SK-N-SH treated with all-trans-retinoic acid at 6 μM for 48 hours (cell line): ENCODE measurements around the gene CCDC187.

Experiments
- ARNTL ChIP-seq: fragments of 450-650 bp; formaldehyde crosslinking; IDR thresholded peaks from 2 replicates; pipeline ENCODE4 v1.5.0; 2020; ENCODE audit warnings: low read depth, mild to moderate bottlenecking, moderate library complexity, borderline replicate concordance
- CREB5 ChIP-seq: fragments of 250-450 bp; sonication (Bioruptor Pico); IDR thresholded peaks from 2 replicates; pipeline ENCODE4 v1.5.1; 2020; ENCODE audit warnings: low read depth, mild to moderate bottlenecking, moderate library complexity
- GLIS3 ChIP-seq: fragments of 250-450 bp; sonication (Bioruptor Pico); IDR thresholded peaks from 2 replicates; pipeline ENCODE4 v1.5.0; 2020; ENCODE audit warnings: mild to moderate bottlenecking, moderate library complexity
- OSR1 ChIP-seq: fragments of 250-450 bp; sonication (Bioruptor Pico); IDR thresholded peaks from 2 replicates; pipeline ENCODE4 v1.8.0; 2022; ENCODE audit warnings: moderate library complexity, mild to moderate bottlenecking, inconsistent platforms
- PATZ1 ChIP-seq: fragments of 250-450 bp; sonication (Bioruptor Pico); IDR thresholded peaks from 2 replicates; pipeline ENCODE4 v1.8.0; 2020; ENCODE audit warnings: mild to moderate bottlenecking, moderate library complexity, borderline replicate concordance
- POU6F1 ChIP-seq: fragments of 250-450 bp; sonication (Bioruptor Pico); IDR thresholded peaks from 2 replicates; pipeline ENCODE4 v1.8.0; 2021; ENCODE audit warnings: low read depth, mild to moderate bottlenecking, moderate library complexity, borderline replicate concordance
- RARB ChIP-seq: fragments of 250-450 bp; sonication (Bioruptor Pico); IDR thresholded peaks from 2 replicates; pipeline ENCODE4 v1.8.0; 2021; ENCODE audit warnings: mild to moderate bottlenecking, moderate library complexity
- TCF4 ChIP-seq: fragments of 250-450 bp; sonication (Bioruptor Pico); IDR thresholded peaks from 2 replicates; pipeline ENCODE4 v1.8.0; 2021; ENCODE audit warnings: mild to moderate bottlenecking, moderate library complexity, borderline replicate concordance
- TOX ChIP-seq: fragments of 250-450 bp; sonication (Bioruptor Pico); IDR thresholded peaks from 2 replicates; pipeline ENCODE4 v1.8.0; 2021; ENCODE audit warnings: mild to moderate bottlenecking, moderate library complexity, borderline replicate concordance
- ZFP3 ChIP-seq: fragments of 250-450 bp; sonication (Bioruptor Pico); IDR thresholded peaks from 2 replicates; pipeline ENCODE4 v1.5.0; 2020; ENCODE audit warnings: mild to moderate bottlenecking, moderate library complexity
- ZFP30 ChIP-seq: fragments of 450-650 bp; formaldehyde crosslinking; IDR thresholded peaks from 2 replicates; pipeline ENCODE4 v1.5.0; 2022; ENCODE audit warnings: mild to moderate bottlenecking, moderate library complexity
- ZNF8 ChIP-seq: fragments of 450-650 bp; formaldehyde crosslinking; IDR thresholded peaks from 2 replicates; pipeline ENCODE4 v1.5.0; 2020; ENCODE audit warnings: mild to moderate bottlenecking, moderate library complexity

DNA sequence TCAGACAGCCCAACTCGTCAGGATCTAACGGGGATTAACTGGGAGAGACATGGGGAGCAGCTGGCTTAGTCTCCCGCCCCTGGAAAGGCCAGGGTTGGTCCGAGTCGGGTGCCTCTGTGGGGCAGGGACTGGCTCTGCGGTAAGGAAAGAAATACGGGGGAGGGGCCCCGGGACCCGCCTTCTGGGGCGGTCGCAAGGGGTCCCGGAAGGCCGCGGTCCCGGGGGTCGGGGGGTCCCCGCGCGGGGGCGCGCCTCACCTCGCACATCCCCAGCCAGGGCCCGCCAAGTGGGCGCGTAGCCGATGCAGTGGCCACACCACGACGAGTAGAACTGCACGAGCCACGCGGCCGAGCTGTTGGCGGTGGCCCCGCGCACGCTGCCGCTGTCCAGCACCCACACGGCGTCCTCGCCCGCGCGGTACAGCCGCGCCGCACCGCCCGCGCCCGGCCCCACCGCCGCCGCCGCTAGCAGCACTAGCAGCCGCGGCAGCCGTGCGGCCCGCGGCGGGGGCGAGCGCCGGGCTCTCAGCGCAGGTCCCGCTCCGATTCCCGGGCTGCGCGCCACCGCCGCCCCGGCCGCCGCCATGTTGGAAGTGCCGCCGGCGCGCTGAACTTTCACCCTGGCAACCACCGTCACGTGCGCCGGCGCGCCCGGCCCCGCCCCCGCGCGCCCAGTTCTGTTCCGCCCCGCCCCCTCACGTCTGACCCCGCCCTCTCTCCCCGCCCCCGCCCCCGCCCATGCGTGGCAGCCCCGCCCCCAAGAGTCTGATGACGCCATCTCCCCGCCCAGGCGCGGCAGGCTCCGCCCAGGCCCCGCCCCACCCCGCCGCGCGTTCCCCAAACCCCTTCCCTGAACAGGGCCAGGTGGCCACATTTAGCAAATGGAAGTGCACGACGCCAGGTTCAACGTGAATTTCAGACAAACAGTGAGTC is 58.4 kb downstream of the CCDC187 start, which contains the start of gene QSOX2:
- TF ChIP-seq PATZ1 (CRISPR knock-in tag) = no peak
- TF ChIP-seq TOX (CRISPR knock-in tag) = no peak
- no peak for TF ChIP-seq ARNTL (CRISPR knock-in tag)
- no peak for TF ChIP-seq ZFP3 (CRISPR knock-in tag)
- TF ChIP-seq GLIS3 (CRISPR knock-in tag) = no peak
- no peak for TF ChIP-seq CREB5
- TF ChIP-seq RARB (CRISPR knock-in tag) = no peak
- TF ChIP-seq ZFP30 = no peak
- TF ChIP-seq POU6F1 = no peak
- no peak for TF ChIP-seq OSR1 (CRISPR knock-in tag)
- TF ChIP-seq TCF4 = no peak
- TF ChIP-seq ZNF8 (CRISPR knock-in tag) = no peak
